ENCODE results near the gene RHBDD1. TPM values are rescaled to one million over a fixed set of nuclear protein-coding genes. Genes with fewer than 3 reads are reported as not detected.

RHBDD1 gene
- polyA plus RNA-seq, 3 donors = 8.1 to 19.5 (median 15.5) TPM

DNA sequence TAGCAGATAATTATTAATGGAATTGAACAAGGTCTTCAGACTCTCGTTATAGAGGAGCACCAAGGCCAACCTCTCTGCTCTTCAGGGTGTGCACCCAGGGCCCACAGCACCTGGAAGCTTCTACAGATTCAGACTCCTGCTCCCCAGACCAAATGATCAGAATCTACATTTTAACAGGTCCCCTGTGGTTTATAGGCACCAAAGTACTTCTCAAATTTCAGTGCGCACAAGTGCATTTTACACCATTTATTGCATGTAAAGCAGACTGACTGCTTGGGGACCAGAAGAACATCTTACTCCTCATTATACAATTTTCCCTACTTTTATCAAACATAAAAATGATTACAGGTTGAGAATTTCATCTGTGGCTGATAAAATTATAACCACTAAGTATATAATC, 164.3 kb downstream of the RHBDD1 start:
- Histone ChIP-seq H3K79me2 (ENCODE audit: insufficient read depth, low read length) (no peaks in the 10 kb centered on the region), H3K27me3 (ENCODE audit: control insufficient read depth in 2 of 2, insufficient read depth in 2 of 2, low read length in 2 of 2) (no peaks in the 10 kb centered on the region), H3K9me3 (replicated peaks in 1 of 2; ENCODE audit: control insufficient read depth in 1 of 2, insufficient read depth in 1 of 2, low read length in 2 of 2) (no peaks in the 10 kb centered on the region), H3K36me3 (replicated peaks in 1 of 2; ENCODE audit: control insufficient read depth in 1 of 2, insufficient read depth in 2 of 2, low read length in 2 of 2) (peaks cover 0 to 13% of the 10 kb centered on the region in 2 donors), H3K4me1 (ENCODE audit: control insufficient read depth in 1 of 2, insufficient read depth in 2 of 2, low read length in 2 of 2) (peaks cover 10 to 11% of the 10 kb centered on the region in 2 donors), H3K4me2 (replicated peaks; ENCODE audit: extremely low read depth, low read length, poor library complexity, severe bottlenecking) (no peak overlapping the region), H3K27ac (ENCODE audit: low read depth in 1 of 2, low read length in 2 of 2) (no peak overlapping the region), H4K20me1 (ENCODE audit: insufficient read depth, low read length) (no peaks in the 10 kb centered on the region), H2AFZ (ENCODE audit: insufficient read depth, low read depth, low read length, poor library complexity, severe bottlenecking) (no peak overlapping the region), H3K4me3 (replicated peaks in 1 of 3; ENCODE audit: low read depth in 2 of 3, low read length in 3 of 3) (no peak overlapping the region), H3K9ac (ENCODE audit: insufficient read depth, low read length, poor library complexity, severe bottlenecking) (no peak overlapping the region)
- TF ChIP-seq, protein P1, sequence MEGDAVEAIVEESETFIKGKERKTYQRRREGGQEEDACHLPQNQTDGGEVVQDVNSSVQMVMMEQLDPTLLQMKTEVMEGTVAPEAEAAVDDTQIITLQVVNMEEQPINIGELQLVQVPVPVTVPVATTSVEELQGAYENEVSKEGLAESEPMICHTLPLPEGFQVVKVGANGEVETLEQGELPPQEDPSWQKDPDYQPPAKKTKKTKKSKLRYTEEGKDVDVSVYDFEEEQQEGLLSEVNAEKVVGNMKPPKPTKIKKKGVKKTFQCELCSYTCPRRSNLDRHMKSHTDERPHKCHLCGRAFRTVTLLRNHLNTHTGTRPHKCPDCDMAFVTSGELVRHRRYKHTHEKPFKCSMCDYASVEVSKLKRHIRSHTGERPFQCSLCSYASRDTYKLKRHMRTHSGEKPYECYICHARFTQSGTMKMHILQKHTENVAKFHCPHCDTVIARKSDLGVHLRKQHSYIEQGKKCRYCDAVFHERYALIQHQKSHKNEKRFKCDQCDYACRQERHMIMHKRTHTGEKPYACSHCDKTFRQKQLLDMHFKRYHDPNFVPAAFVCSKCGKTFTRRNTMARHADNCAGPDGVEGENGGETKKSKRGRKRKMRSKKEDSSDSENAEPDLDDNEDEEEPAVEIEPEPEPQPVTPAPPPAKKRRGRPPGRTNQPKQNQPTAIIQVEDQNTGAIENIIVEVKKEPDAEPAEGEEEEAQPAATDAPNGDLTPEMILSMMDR (IDR thresholded peaks at IDR 0.05) = no peak
- Mint-ChIP-seq H3K9me3 (peaks cover 0 to 8% (median 3%) of the 10 kb centered on the region in 7 donors), H3K27me3 (ENCODE audit: low read depth in 3 of 3) (peaks cover 0 to 3% (median 0%) of the 10 kb centered on the region in 3 donors), H3K27ac (peak overlapping the region in 2 of 7 donors; percentile 16 to 21), H3K36me3 (peaks cover 28 to 29% of the 10 kb centered on the region in 2 donors), H3K4me3 (no peak overlapping the region), H3K4me1 (peaks cover 18% of the 10 kb centered on the region)
- no peak for DNase-seq
- no CpG with 5 or more reads among the region's 2 CpGs for WGBS (ENCODE audit: insufficient coverage)
- intact Hi-C loops (cut with micrococcal nuclease) = no loop called here

DNA sequence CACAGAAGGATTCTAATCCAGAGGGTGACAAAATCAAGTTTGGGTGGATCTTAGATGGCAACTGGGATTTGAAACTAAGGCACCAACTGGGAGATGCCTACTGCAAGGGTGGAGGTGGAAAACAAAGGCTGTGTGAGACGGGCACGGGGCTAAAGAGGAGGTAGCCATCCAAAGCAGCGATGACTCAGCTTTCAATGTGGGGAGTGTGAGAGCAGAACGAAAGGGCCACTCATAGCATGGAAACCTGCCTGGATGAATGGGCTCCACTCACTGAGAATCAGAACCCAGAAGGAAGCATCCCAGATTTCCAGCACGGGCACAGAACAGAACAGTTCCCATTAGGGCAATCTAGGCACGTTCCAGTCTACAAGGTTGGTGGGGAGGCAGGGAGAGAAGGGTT, 168.6 kb downstream of the RHBDD1 start:
- 94% methylated on average over 4 of the region's 6 CpGs for WGBS (ENCODE audit: insufficient coverage)

More for the DNA sequence above, 168.6 kb downstream of the RHBDD1 start:
- no peak overlapping the region for H3K9ac ChIP-seq (ENCODE audit: insufficient read depth, low read length, poor library complexity, severe bottlenecking)
- no peak overlapping the region for H3K27ac ChIP-seq (ENCODE audit: low read depth in 1 of 2, low read length in 2 of 2)
- H3K27me3 ChIP-seq (ENCODE audit: control insufficient read depth in 2 of 2, insufficient read depth in 2 of 2, low read length in 2 of 2) = no peaks in the 10 kb centered on the region
- no peaks in the 10 kb centered on the region for H3K9me3 ChIP-seq (replicated peaks in 1 of 2; ENCODE audit: control insufficient read depth in 1 of 2, insufficient read depth in 1 of 2, low read length in 2 of 2)
- Mint-ChIP-seq H3K27ac (no peak overlapping the region), H3K4me1 (peaks cover 10% of the 10 kb centered on the region), H3K36me3 (peaks cover 8 to 9% of the 10 kb centered on the region in 2 donors), H3K4me3 (no peak overlapping the region), H3K27me3 (ENCODE audit: low read depth in 3 of 3) (peaks cover 2 to 6% (median 2%) of the 10 kb centered on the region in 3 donors), H3K9me3 (peaks cover 0 to 11% (median 4%) of the 10 kb centered on the region in 7 donors)
- TF ChIP-seq, protein P1 (IDR thresholded peaks at IDR 0.05) = no peak
- no peaks in the 10 kb centered on the region for H4K20me1 ChIP-seq (ENCODE audit: insufficient read depth, low read length)
- peaks cover 6 to 10% of the 10 kb centered on the region in 2 donors for H3K4me1 ChIP-seq (ENCODE audit: control insufficient read depth in 1 of 2, insufficient read depth in 2 of 2, low read length in 2 of 2)
- no peak overlapping the region for H3K4me3 ChIP-seq (replicated peaks in 1 of 3; ENCODE audit: low read depth in 2 of 3, low read length in 3 of 3)
- H3K36me3 ChIP-seq (replicated peaks in 1 of 2; ENCODE audit: control insufficient read depth in 1 of 2, insufficient read depth in 2 of 2, low read length in 2 of 2) = no peaks in the 10 kb centered on the region
- no peak overlapping the region for H3K4me2 ChIP-seq (replicated peaks; ENCODE audit: extremely low read depth, low read length, poor library complexity, severe bottlenecking)
- intact Hi-C loops (cut with micrococcal nuclease) = no loop called here
- H2AFZ ChIP-seq (ENCODE audit: insufficient read depth, low read depth, low read length, poor library complexity, severe bottlenecking) = no peak overlapping the region
- DNase-seq = no peak
- no peaks in the 10 kb centered on the region for H3K79me2 ChIP-seq (ENCODE audit: insufficient read depth, low read length)

All from CD14-positive monocyte (primary cell).